HEK293 (cell line): ENCODE results near the gene LPAR2.

Experiments
- KLF7 ChIP-seq: fragments of 450-650 bp; formaldehyde crosslinking; IDR thresholded peaks from 2 replicates; pipeline ENCODE4 v1.5.1; 2016; ENCODE audit warnings: missing biosample characterization, missing genetic modification characterization, borderline replicate concordance
- PRDM2 ChIP-seq: fragments of 450-650 bp; formaldehyde crosslinking; IDR thresholded peaks from 2 replicates; pipeline ENCODE4 v1.5.1; 2016; ENCODE audit warnings: missing biosample characterization, missing genetic modification characterization, borderline replicate concordance
- YY1 ChIP-seq: fragments of 450-650 bp; formaldehyde crosslinking; IDR thresholded peaks from 2 replicates; pipeline ENCODE4 v1.5.1; 2018; ENCODE audit warnings: missing biosample characterization, missing genetic modification characterization
- ZFP3 ChIP-seq: fragments of 450-650 bp; formaldehyde crosslinking; IDR thresholded peaks from 2 replicates; pipeline ENCODE4 v1.5.1; 2016; ENCODE audit warnings: low read depth, missing biosample characterization, missing genetic modification characterization
- ZNF138 ChIP-seq: fragments of 450-650 bp; formaldehyde crosslinking; IDR thresholded peaks from 2 replicates; pipeline ENCODE4 v1.5.1; 2016; ENCODE audit warnings: missing biosample characterization, missing genetic modification characterization, borderline replicate concordance
- ZNF202 ChIP-seq: fragments of 450-650 bp; formaldehyde crosslinking; IDR thresholded peaks from 2 replicates; pipeline ENCODE4 v1.5.1; 2016; ENCODE audit warnings: missing biosample characterization, missing genetic modification characterization, borderline replicate concordance
- ZNF211 ChIP-seq: fragments of 450-650 bp; formaldehyde crosslinking; IDR thresholded peaks from 2 replicates; pipeline ENCODE4 v1.5.1; 2016; ENCODE audit warnings: low read depth, missing biosample characterization, missing genetic modification characterization
- ZNF398 ChIP-seq: fragments of 450-650 bp; formaldehyde crosslinking; IDR thresholded peaks from 2 replicates; pipeline ENCODE4 v1.5.1; 2017; ENCODE audit warnings: missing biosample characterization, missing genetic modification characterization
- ZNF423 ChIP-seq: fragments of 450-650 bp; formaldehyde crosslinking; IDR thresholded peaks from 2 replicates; pipeline ENCODE4 v1.5.1; 2016; ENCODE audit warnings: missing biosample characterization, missing genetic modification characterization
- ZSCAN23 ChIP-seq: fragments of 450-650 bp; formaldehyde crosslinking; IDR thresholded peaks from 2 replicates; pipeline ENCODE4 v1.5.1; 2016; ENCODE audit warnings: missing biosample characterization, missing genetic modification characterization
- TF ChIP-seq, protein P1 (sequence below): fragments of 450-650 bp; formaldehyde crosslinking; IDR thresholded peaks from 2 replicates; pipeline ENCODE4 v1.5.1; 2016; ENCODE audit warnings: missing biosample characterization, missing genetic modification characterization, low read depth
- TF ChIP-seq, protein P2 (sequence below): fragments of 450-650 bp; formaldehyde crosslinking; IDR thresholded peaks from 2 replicates; pipeline ENCODE4 v1.5.1; 2016; ENCODE audit warnings: missing biosample characterization, missing genetic modification characterization

Gene LPAR2

GRCh38 chr19:19647037-19647835, 19.2 kb upstream of the LPAR2 start (continued):
- TF ChIP-seq, protein P1, sequence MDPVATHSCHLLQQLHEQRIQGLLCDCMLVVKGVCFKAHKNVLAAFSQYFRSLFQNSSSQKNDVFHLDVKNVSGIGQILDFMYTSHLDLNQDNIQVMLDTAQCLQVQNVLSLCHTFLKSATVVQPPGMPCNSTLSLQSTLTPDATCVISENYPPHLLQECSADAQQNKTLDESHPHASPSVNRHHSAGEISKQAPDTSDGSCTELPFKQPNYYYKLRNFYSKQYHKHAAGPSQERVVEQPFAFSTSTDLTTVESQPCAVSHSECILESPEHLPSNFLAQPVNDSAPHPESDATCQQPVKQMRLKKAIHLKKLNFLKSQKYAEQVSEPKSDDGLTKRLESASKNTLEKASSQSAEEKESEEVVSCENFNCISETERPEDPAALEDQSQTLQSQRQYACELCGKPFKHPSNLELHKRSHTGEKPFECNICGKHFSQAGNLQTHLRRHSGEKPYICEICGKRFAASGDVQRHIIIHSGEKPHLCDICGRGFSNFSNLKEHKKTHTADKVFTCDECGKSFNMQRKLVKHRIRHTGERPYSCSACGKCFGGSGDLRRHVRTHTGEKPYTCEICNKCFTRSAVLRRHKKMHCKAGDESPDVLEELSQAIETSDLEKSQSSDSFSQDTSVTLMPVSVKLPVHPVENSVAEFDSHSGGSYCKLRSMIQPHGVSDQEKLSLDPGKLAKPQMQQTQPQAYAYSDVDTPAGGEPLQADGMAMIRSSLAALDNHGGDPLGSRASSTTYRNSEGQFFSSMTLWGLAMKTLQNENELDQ (tag by site-specific recombination), result no peak
- TF ChIP-seq ZFP3 (tag by site-specific recombination) (no peak), ZNF423 (tag by site-specific recombination) (no peak), ZNF211 (no peak), ZSCAN23 (tag by site-specific recombination) (no peak), KLF7 (tag by site-specific recombination) (no peak), PRDM2 (tag by site-specific recombination) (no peak), YY1 (tag by site-specific recombination) (no peak), ZNF138 (tag by site-specific recombination) (no peak), ZNF202 (tag by site-specific recombination) (no peak), ZNF398 (tag by site-specific recombination) (no peak)
- TF ChIP-seq, protein P2, sequence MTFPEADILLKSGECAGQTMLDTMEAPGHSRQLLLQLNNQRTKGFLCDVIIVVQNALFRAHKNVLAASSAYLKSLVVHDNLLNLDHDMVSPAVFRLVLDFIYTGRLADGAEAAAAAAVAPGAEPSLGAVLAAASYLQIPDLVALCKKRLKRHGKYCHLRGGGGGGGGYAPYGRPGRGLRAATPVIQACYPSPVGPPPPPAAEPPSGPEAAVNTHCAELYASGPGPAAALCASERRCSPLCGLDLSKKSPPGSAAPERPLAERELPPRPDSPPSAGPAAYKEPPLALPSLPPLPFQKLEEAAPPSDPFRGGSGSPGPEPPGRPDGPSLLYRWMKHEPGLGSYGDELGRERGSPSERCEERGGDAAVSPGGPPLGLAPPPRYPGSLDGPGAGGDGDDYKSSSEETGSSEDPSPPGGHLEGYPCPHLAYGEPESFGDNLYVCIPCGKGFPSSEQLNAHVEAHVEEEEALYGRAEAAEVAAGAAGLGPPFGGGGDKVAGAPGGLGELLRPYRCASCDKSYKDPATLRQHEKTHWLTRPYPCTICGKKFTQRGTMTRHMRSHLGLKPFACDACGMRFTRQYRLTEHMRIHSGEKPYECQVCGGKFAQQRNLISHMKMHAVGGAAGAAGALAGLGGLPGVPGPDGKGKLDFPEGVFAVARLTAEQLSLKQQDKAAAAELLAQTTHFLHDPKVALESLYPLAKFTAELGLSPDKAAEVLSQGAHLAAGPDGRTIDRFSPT (tag by site-specific recombination), result no peak
